Activated CD8-positive, alpha-beta memory T cell treated with anti-CD3 and anti-CD28 coated beads for 4 hours (primary cell): ENCODE data around the gene SPDYE8.
"Not testable (repeated sequence)": the region's sequence is repeated elsewhere in the genome, so short reads cannot be mapped to it uniquely, and the experiment has no call there.

Experiments
- DNase-seq, 2 donors: peaks; one replicate each; pipeline ENCODE4 v3.0.0-alpha.2; 2020; ENCODE audit warnings: low read depth in 2 of 2

Gene SPDYE8

GRCh38 chr7:73029666-73030065 is at the start of gene SPDYE8:
SPDYE8 (minus strand) TSS chr7:73029766; CDS start chr7:73027966, 1,800 bp downstream.
- DNase-seq: not testable (repeated sequence)

GRCh38 chr7:73057811-73058210 is 28.2 kb upstream of the SPDYE8 start, which contains the start of gene SPDYE11:
SPDYE11 (minus strand) TSS chr7:73057911; CDS start chr7:73056111, 1,800 bp downstream.
- DNase-seq: not testable (repeated sequence)

GRCh38 chr7:73006491-73006890 is 23.1 kb downstream of the SPDYE8 start:
- not testable (repeated sequence) for DNase-seq

- DNase-seq: peak; percentile 85 to 87
Measured at GRCh38 chr7:73005693-73006447, 23.7 kb downstream of the SPDYE8 start.

GRCh38 chr7:73005356-73005692 is 24.2 kb downstream of the SPDYE8 start:
- peak in 1 of 2 donors; percentile 47 for DNase-seq

GRCh38 chr7:72997887-72998468 is 31.6 kb downstream of the SPDYE8 start:
- DNase-seq: not testable (repeated sequence)

GRCh38 chr7:72997447-72997846 is 32.1 kb downstream of the SPDYE8 start:
- DNase-seq: not testable (repeated sequence)

GRCh38 chr7:72995484-72995883 is 34.1 kb downstream of the SPDYE8 start:
- DNase-seq: not testable (repeated sequence)

GRCh38 chr7:72990146-72990913 is 39.2 kb downstream of the SPDYE8 start:
- not testable (repeated sequence) for DNase-seq

GRCh38 chr7:72982084-72982483 is 47.5 kb downstream of the SPDYE8 start:
- not testable (repeated sequence) for DNase-seq

GRCh38 chr7:72980382-72980781 is 49.2 kb downstream of the SPDYE8 start:
- DNase-seq: not testable (repeated sequence)

- DNase-seq: not testable (repeated sequence)
Measured at GRCh38 chr7:72976434-72976833, 53.1 kb downstream of the SPDYE8 start.

- not testable (repeated sequence) for DNase-seq
Measured at GRCh38 chr7:72975656-72976286, 53.8 kb downstream of the SPDYE8 start.

GRCh38 chr7:72974781-72975180 is 54.8 kb downstream of the SPDYE8 start:
- not testable (repeated sequence) for DNase-seq

GRCh38 chr7:72971505-72971904 is 58.1 kb downstream of the SPDYE8 start:
- not testable (repeated sequence) for DNase-seq
